ENCODE data around the gene TCOF1. TPM values are rescaled to one million over a fixed set of nuclear protein-coding genes. Genes with fewer than 3 reads are reported as not detected.

TCOF1 gene
- total and polyA plus RNA-seq, 2 of the 8 experiments (the other 6 are each of a cell fraction or from before 2014, with no cell fraction given): 35.9 to 170 TPM

DNA sequence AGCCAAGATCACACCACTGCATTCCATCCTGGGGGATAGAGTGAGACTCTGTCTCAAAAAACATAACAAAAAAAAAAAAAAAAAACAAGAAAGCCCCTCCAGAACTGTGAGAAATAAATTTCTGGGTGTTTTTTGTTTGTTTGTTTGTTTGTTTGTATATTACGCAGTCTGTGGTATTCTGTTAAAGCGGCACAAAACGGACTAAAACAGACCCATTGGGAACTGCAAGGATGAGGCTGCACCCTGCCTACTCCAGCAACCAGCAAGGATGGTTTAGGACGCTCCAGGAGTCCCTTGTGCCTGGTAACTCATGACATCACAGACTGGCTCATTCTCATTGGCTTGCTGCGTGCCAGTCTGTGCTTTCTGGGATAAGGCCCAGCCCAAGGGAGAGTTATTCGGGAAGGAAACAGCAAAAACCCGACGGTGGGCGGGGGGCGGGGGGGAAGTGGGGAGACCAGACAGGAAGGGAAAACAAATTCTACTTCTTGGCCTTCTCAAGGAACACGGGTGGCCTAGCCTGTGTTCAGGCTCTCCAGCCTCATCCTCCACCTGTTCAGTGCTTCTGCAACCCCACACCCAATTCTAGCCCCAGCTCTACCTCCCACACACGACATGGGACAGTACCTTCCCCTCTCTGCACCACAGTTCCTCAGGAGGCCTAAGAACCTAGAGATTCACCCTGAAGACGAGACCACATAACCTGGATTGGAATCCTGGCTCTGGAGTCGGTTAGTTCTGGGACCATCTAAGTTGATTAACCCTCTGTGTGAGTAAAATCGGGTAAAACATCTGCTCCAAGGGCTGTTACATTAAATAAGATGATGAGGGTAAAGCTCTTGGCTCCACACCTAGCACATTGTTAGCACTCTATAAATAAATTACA lies 52.4 kb downstream of the TCOF1 start:
- peak overlapping the region; percentile 46 to 65 for H3K4me2 ChIP-seq (ENCODE audit: insufficient read depth in 1 of 2, low read depth in 2 of 2, low read length in 2 of 2)
- TF ChIP-seq, protein P1, sequence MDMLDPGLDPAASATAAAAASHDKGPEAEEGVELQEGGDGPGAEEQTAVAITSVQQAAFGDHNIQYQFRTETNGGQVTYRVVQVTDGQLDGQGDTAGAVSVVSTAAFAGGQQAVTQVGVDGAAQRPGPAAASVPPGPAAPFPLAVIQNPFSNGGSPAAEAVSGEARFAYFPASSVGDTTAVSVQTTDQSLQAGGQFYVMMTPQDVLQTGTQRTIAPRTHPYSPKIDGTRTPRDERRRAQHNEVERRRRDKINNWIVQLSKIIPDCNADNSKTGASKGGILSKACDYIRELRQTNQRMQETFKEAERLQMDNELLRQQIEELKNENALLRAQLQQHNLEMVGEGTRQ (IDR thresholded peaks at IDR 0.05; ENCODE audit: low read length): no peak
- TF ChIP-seq NRF1 (IDR thresholded peaks at IDR 0.05; ENCODE audit: low read depth, low read length): no peak
- TF ChIP-seq SUZ12 (IDR thresholded peaks at IDR 0.05; ENCODE audit: low read length): no peak
- TF ChIP-seq EP300 (IDR thresholded peaks at IDR 0.05; ENCODE audit: borderline replicate concordance in 1 of 2, low read depth in 2 of 2, low read length in 2 of 2): no peak
- peak; percentile 97 for TF ChIP-seq RFX5 (IDR thresholded peaks at IDR 0.05; ENCODE audit: borderline replicate concordance, low read depth, low read length)
- no peak for TF ChIP-seq POLR2A (IDR thresholded peaks at IDR 0.05; ENCODE audit: control extremely low read depth in 1 of 2, low read depth in 2 of 2, low read length in 2 of 2)
- peak; percentile 70 for TF ChIP-seq SP1 (IDR thresholded peaks at IDR 0.05; ENCODE audit: low read depth, low read length)
- peak; percentile 96 for TF ChIP-seq CREB1 (IDR thresholded peaks at IDR 0.05)
- TF ChIP-seq KDM5A (IDR thresholded peaks at IDR 0.05; ENCODE audit: low read length): no peak
- TF ChIP-seq CHD2 (IDR thresholded peaks at IDR 0.05; ENCODE audit: low read length): peak; percentile 53; the same call in 1 of the 2 replicates

More for the DNA sequence above, 52.4 kb downstream of the TCOF1 start:
- H2AFZ ChIP-seq (ENCODE audit: low read length): peak overlapping the region; percentile 72; the same call in 1 of the 2 replicates
- DNase-seq (ENCODE audit: low read depth in 1 of 2, low spot score in 2 of 2) (peak; percentile 44 to 80), FAIRE-seq (peak; percentile 98)
- H3K27me3 ChIP-seq (replicated peaks in 1 of 4; ENCODE audit: control insufficient read depth in 3 of 4, extremely low read depth in 1 of 4, insufficient read depth in 3 of 4, low read length in 3 of 4): no peaks in the 10 kb centered on the region
- peak overlapping the region; percentile 9 to 37 (median 29); a peak in 6 of 8 replicates for H3K4me3 ChIP-seq (ENCODE audit: extremely low read depth in 1 of 4, insufficient read depth in 2 of 4, low read depth in 3 of 4, low read length in 4 of 4)
- H3K18ac ChIP-seq (ENCODE audit: extremely low read depth, low read length): peak overlapping the region; percentile 80; the same call in 1 of the 2 replicates
- peak overlapping the region; percentile 30 for H4K5ac ChIP-seq (ENCODE audit: insufficient read length, low read depth, low read length)
- H2AK5ac ChIP-seq (ENCODE audit: low read depth, low read length): peak overlapping the region; percentile 54; the same call in 1 of the 2 replicates
- no peak overlapping the region for H3K27ac ChIP-seq (ENCODE audit: low read depth, low read length)
- POLR2A ChIA-PET (ENCODE audit: partially characterized antibody): interaction anchor here (0.6 to 4.8 kb wide), 11 partner anchors 9 to 115 kb away, joined by 3 to 30 read pairs (median 5); partner anchors contain the start of genes RPS14 and TCOF1
- H2BK20ac ChIP-seq (ENCODE audit: low read length): no peak overlapping the region
- H3K56ac ChIP-seq (replicated peaks; ENCODE audit: insufficient read length, low read depth, low read length): no peak overlapping the region
- H3K4ac ChIP-seq (replicated peaks; ENCODE audit: insufficient read length, low read depth, low read length): no peak overlapping the region
- H4K8ac ChIP-seq (ENCODE audit: extremely low read depth, insufficient read depth, low read length): no peak overlapping the region; the same call in 1 of the 2 replicates
- no peak overlapping the region for H3K23ac ChIP-seq (ENCODE audit: insufficient read length)
- peak overlapping the region; percentile 98 for H2BK15ac ChIP-seq (ENCODE audit: low read length)
- H3K9me3 ChIP-seq (ENCODE audit: insufficient read depth in 2 of 2, low read depth in 1 of 2, low read length in 1 of 2): no peaks in the 10 kb centered on the region
- H2BK120ac ChIP-seq (replicated peaks; ENCODE audit: low read depth, low read length): no peak overlapping the region
- H3K36me3 ChIP-seq (ENCODE audit: control insufficient read depth in 2 of 4, insufficient read depth in 4 of 4, low read length in 3 of 4): no peaks in the 10 kb centered on the region
- peak overlapping the region; percentile 86 for H2BK12ac ChIP-seq (ENCODE audit: low read depth, low read length)
- H3K23me2 ChIP-seq (ENCODE audit: low read depth, low read length): peaks cover 3% of the 10 kb centered on the region
- no peaks in the 10 kb centered on the region for H4K20me1 ChIP-seq (replicated peaks in 1 of 2; ENCODE audit: control insufficient read depth in 1 of 2, insufficient read depth in 2 of 2, low read length in 2 of 2)
- no peaks in the 10 kb centered on the region for H3K79me2 ChIP-seq (ENCODE audit: control insufficient read depth in 1 of 2, insufficient read depth in 2 of 2, low read length in 2 of 2)
- CTCF ChIA-PET (ENCODE audit: partially characterized antibody): interaction anchor here (0.6 to 4.4 kb wide), 15 partner anchors 10 to 372 kb away, joined by 3 to 43 read pairs (median 4); partner anchors contain the start of gene RPS14
- peaks cover 8 to 27% (median 13%) of the 10 kb centered on the region in 4 experiments for H3K4me1 ChIP-seq (replicated peaks in 1 of 4; ENCODE audit: control insufficient read depth in 3 of 4, insufficient read depth in 4 of 4, low read length in 3 of 4)
- H3K14ac ChIP-seq (ENCODE audit: insufficient read length): no peak overlapping the region
- H3K9ac ChIP-seq (replicated peaks in 1 of 4; ENCODE audit: extremely low read depth in 1 of 4, low read depth in 3 of 4, low read length in 3 of 4): peak overlapping the region in 1 of 4 experiments; percentile 3; a peak in 1 of 7 replicates
- H3K79me1 ChIP-seq (ENCODE audit: low read depth, low read length): no peaks in the 10 kb centered on the region; the same call in 1 of the 2 replicates
- H2BK5ac ChIP-seq (ENCODE audit: low read depth, low read length): peak overlapping the region; percentile 89
- no peak overlapping the region for H4K91ac ChIP-seq (replicated peaks; ENCODE audit: insufficient read length, low read length)
- 26% methylated on average over 15 of the region's 15 CpGs; no CpG with 5 or more reads in 1 of the 2 experiments for WGBS, 2 experiments (ENCODE audit: extremely low coverage in 1 of 2, insufficient coverage in 1 of 2, insufficient read length in 1 of 2, insufficient replicate concordance in 2 of 2, low coverage in 1 of 2, low lambda C conversion rate in 2 of 2, missing lambda C conversion rate in 1 of 2)
